ENCODE data around the gene HNRNPUL2. TPM values are rescaled to one million over a fixed set of nuclear protein-coding genes. Genes with fewer than 3 reads are reported as not detected.

HNRNPUL2 gene
- total and polyA plus RNA-seq, 9 of the 15 experiments (the other 6 are each of a cell fraction or from before 2014, with no cell fraction given), result 0.89 to 44.3 (median 15.2) TPM

DNA sequence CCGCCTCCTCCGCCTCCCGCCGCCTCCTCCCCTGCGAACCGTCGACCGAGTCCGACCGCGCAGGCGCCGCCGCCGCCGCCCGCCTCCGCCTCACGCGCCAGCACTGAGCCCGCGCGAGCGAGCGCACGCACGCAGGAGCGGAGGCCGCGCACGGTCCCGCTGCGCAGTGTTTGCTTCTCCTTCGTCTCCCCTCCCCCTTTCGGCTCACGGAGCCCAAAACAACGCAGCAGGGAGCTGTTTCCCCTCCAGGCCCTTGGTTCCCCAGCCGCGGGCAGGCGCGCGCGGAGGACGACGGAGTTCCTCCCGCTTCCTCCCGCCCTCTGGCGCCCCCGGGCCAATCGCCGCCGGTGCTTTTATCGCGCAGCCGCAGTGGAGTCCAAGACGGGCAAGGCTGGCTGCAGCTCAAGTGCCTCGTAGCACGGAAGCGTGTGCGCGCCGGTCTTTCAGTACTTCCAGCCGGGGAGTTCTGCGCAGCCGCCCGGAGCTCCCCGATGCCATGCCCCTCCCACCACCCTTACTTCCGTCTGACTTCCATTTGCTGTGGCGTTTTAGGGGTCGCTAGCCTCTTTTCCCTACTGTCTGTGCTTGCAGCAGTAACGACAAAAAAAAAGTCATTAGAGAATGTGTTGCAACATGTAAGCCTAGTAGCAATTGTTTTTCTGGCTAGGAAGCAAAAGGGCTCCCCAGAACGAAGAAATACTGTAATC lies at the start of gene HNRNPUL2 (continued):
- TF ChIP-seq MYC (IDR thresholded peaks at IDR 0.05; ENCODE audit: low read depth, low read length) (peak; percentile 91), MYC (CRISPR knock-in tag; IDR thresholded peaks at IDR 0.05; ENCODE audit: borderline replicate concordance, low read depth) (no peak), HDAC1 (IDR thresholded peaks at IDR 0.05) (peak in 1 of 2 experiments; percentile 80; a peak in 2 of 4 replicates), ZNF143 (CRISPR knock-in tag; IDR thresholded peaks at IDR 0.05) (no peak), SUPT5H (IDR thresholded peaks at IDR 0.05) (peak; percentile 96), SIX5 (IDR thresholded peaks at IDR 0.05; ENCODE audit: borderline replicate concordance in 1 of 2, insufficient read depth in 1 of 2, low read depth in 1 of 2, low read length in 2 of 2) (no peak), TCF7L2 (IDR thresholded peaks at IDR 0.05; ENCODE audit: low read depth, low read length) (no peak), EP400 (IDR thresholded peaks at IDR 0.05) (peak; percentile 90), POLR2AphosphoS2 (IDR thresholded peaks at IDR 0.05; ENCODE audit: low read length) (peak; percentile 85; the same call in 1 of the 2 replicates)
- TF ChIP-seq, protein P1, sequence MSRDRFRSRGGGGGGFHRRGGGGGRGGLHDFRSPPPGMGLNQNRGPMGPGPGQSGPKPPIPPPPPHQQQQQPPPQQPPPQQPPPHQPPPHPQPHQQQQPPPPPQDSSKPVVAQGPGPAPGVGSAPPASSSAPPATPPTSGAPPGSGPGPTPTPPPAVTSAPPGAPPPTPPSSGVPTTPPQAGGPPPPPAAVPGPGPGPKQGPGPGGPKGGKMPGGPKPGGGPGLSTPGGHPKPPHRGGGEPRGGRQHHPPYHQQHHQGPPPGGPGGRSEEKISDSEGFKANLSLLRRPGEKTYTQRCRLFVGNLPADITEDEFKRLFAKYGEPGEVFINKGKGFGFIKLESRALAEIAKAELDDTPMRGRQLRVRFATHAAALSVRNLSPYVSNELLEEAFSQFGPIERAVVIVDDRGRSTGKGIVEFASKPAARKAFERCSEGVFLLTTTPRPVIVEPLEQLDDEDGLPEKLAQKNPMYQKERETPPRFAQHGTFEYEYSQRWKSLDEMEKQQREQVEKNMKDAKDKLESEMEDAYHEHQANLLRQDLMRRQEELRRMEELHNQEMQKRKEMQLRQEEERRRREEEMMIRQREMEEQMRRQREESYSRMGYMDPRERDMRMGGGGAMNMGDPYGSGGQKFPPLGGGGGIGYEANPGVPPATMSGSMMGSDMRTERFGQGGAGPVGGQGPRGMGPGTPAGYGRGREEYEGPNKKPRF (IDR thresholded peaks at IDR 0.05; ENCODE audit: low read depth, low read length), result no peak
- TF ChIP-seq, protein P2, sequence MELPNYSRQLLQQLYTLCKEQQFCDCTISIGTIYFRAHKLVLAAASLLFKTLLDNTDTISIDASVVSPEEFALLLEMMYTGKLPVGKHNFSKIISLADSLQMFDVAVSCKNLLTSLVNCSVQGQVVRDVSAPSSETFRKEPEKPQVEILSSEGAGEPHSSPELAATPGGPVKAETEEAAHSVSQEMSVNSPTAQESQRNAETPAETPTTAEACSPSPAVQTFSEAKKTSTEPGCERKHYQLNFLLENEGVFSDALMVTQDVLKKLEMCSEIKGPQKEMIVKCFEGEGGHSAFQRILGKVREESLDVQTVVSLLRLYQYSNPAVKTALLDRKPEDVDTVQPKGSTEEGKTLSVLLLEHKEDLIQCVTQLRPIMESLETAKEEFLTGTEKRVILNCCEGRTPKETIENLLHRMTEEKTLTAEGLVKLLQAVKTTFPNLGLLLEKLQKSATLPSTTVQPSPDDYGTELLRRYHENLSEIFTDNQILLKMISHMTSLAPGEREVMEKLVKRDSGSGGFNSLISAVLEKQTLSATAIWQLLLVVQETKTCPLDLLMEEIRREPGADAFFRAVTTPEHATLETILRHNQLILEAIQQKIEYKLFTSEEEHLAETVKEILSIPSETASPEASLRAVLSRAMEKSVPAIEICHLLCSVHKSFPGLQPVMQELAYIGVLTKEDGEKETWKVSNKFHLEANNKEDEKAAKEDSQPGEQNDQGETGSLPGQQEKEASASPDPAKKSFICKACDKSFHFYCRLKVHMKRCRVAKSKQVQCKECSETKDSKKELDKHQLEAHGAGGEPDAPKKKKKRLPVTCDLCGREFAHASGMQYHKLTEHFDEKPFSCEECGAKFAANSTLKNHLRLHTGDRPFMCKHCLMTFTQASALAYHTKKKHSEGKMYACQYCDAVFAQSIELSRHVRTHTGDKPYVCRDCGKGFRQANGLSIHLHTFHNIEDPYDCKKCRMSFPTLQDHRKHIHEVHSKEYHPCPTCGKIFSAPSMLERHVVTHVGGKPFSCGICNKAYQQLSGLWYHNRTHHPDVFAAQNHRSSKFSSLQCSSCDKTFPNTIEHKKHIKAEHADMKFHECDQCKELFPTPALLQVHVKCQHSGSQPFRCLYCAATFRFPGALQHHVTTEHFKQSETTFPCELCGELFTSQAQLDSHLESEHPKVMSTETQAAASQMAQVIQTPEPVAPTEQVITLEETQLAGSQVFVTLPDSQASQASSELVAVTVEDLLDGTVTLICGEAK (IDR thresholded peaks at IDR 0.05), result peak; percentile 26
- TF ChIP-seq, protein P2 (CRISPR knock-in tag; IDR thresholded peaks at IDR 0.05), result no peak
- TF ChIP-seq, protein P3, sequence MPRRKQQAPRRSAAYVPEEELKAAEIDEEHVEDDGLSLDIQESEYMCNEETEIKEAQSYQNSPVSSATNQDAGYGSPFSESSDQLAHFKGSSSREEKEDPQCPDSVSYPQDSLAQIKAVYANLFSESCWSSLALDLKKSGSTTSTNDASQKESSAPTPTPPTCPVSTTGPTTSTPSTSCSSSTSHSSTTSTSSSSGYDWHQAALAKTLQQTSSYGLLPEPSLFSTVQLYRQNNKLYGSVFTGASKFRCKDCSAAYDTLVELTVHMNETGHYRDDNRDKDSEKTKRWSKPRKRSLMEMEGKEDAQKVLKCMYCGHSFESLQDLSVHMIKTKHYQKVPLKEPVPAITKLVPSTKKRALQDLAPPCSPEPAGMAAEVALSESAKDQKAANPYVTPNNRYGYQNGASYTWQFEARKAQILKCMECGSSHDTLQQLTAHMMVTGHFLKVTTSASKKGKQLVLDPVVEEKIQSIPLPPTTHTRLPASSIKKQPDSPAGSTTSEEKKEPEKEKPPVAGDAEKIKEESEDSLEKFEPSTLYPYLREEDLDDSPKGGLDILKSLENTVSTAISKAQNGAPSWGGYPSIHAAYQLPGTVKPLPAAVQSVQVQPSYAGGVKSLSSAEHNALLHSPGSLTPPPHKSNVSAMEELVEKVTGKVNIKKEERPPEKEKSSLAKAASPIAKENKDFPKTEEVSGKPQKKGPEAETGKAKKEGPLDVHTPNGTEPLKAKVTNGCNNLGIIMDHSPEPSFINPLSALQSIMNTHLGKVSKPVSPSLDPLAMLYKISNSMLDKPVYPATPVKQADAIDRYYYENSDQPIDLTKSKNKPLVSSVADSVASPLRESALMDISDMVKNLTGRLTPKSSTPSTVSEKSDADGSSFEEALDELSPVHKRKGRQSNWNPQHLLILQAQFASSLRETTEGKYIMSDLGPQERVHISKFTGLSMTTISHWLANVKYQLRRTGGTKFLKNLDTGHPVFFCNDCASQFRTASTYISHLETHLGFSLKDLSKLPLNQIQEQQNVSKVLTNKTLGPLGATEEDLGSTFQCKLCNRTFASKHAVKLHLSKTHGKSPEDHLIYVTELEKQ (CRISPR knock-in tag; IDR thresholded peaks at IDR 0.05), result no peak
